ENCODE data around the gene SLC1A3.
"Not testable (repeated sequence)": the region's sequence is repeated elsewhere in the genome, so short reads cannot be mapped to it uniquely, and the experiment has no call there.

The SLC1A3 gene

DNA sequence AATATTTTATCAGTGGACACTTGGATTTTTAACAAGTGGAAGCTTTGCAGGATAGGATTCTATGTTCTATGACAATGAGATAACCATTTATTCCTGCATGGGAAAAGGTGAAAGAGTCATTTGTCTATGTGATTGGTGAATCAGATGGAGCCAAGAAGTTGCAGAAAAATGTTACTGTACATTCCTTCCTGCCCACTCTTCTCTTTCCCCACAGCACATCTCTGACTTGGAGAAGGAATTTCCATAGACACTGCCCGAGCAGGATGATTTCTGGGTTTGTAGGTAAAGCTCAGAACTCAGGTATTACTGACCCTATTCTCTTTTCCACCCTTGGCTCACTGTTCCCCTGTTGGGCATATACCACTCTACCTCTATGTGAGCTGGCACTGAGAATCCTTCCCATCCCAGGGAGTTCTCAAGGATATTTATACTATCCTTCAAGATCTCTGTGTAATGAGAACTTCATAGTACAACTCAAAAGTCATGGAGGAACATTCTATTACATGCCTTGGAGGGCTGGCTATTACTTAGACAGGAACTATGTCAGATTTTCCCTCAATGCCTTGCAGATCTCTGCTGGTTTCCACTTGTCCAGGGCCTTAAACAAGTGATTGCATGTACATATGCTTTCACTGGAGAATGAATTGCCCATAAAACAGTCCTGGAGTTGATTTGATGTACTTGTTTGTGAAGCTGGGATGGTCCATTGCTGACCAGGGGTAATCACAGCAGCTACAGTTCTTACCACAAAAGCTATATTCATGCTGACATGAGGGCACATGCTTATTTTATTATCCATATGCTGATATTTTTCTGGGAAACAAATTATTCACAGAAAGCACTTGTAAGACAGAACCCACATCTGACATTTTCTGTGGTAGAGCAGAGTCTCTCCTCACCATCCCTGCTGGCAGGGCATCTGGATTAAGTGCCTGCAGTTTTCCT is 24.1 kb downstream of the SLC1A3 start:
- DNase-seq (ENCODE audit: low spot score): no peak

GRCh38 chr5:36631154-36631553 is 24.7 kb downstream of the SLC1A3 start:
- DNase-seq (ENCODE audit: low spot score): no peak

- DNase-seq (ENCODE audit: low spot score): no peak
Observed at GRCh38 chr5:36631620-36632362, 25.4 kb downstream of the SLC1A3 start.

GRCh38 chr5:36632363-36632664 is 25.9 kb downstream of the SLC1A3 start:
- DNase-seq (ENCODE audit: low spot score): no peak

- DNase-seq (ENCODE audit: low spot score): no peak
Observed at GRCh38 chr5:36635721-36636390, 29.4 kb downstream of the SLC1A3 start.

- no peak for DNase-seq (ENCODE audit: low spot score)
Observed at GRCh38 chr5:36637101-36637500, 30.7 kb downstream of the SLC1A3 start.

- no peak for DNase-seq (ENCODE audit: low spot score)
Observed at GRCh38 chr5:36637516-36637915, 31.1 kb downstream of the SLC1A3 start.

DNA sequence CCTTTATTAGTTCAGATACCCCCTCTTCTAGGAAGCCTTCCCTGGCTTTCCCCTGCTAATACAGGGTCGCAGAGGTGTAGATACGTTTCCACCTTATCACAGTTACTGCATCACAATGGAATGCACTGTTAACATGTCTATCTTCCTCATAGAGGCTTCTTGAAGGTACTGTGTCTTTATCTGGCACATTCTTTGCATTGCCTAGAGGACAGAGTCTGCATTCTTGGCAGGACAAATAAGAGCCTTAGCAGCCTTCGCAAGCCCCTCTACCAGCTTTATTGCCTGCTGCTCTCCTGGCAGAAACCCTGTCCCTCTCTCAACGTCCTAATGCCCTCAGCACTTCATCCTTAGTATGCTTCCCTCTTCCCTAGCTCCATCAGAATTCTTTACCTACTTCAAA is 31.6 kb downstream of the SLC1A3 start:
- DNase-seq (ENCODE audit: low spot score): no peak

- no peak for DNase-seq (ENCODE audit: low spot score)
Observed at GRCh38 chr5:36640949-36641348, 34.5 kb downstream of the SLC1A3 start.

GRCh38 chr5:36641431-36641830 is 35.0 kb downstream of the SLC1A3 start:
- DNase-seq (ENCODE audit: low spot score): no peak

- no peak for DNase-seq (ENCODE audit: low spot score)
Observed at GRCh38 chr5:36642089-36642488, 35.7 kb downstream of the SLC1A3 start.

DNA sequence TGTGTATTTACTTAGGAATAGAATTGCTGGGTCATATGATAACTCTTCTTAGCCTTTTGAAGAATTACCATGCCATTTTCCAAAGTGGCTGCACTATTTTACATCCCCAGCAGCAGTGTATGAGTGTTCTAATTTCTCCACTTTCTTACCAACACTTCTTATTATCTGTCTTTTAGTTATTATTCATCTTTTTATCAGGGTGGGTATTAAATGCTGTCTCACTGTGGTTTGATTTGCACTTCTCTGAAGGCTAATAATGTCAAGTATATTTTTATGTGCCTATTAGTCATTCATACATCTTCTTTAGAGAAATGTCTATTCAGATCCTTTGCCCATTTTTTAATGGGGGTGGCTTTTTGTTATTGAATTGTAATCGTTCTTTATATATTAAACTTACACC is 36.8 kb downstream of the SLC1A3 start:
- no peak for DNase-seq (ENCODE audit: low spot score)

GRCh38 chr5:36643841-36644240 is 37.4 kb downstream of the SLC1A3 start:
- not testable (repeated sequence) for DNase-seq (ENCODE audit: low spot score)

GRCh38 chr5:36644727-36645126 is 38.3 kb downstream of the SLC1A3 start:
- no peak for DNase-seq (ENCODE audit: low spot score)

DNA sequence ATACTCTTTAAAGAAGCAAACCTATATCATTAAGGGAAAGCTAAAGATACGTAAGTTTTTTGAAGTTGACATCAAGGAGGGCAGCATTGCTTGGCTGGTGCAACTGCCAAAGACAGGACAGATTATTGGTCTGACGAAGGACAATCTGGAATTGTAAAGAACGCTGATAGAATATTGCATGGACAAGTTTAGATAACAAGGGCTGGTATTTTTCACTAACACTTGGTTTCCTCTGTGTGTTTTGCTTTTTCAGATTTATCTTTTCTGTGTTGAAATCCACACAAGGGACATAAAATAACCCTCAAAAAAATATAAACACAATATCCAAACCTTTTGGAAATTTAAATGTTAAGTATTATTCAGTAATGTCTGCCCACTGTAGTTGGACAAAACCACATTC is 39.7 kb downstream of the SLC1A3 start:
- no peak for DNase-seq (ENCODE audit: low spot score)

- no peak for DNase-seq (ENCODE audit: low spot score)
Observed at GRCh38 chr5:36646507-36647023, 40.2 kb downstream of the SLC1A3 start.

- no peak for DNase-seq (ENCODE audit: low spot score)
Observed at GRCh38 chr5:36647046-36647445, 40.6 kb downstream of the SLC1A3 start.

- DNase-seq (ENCODE audit: low spot score): no peak
Observed at GRCh38 chr5:36648426-36648825, 42.0 kb downstream of the SLC1A3 start.

DNA sequence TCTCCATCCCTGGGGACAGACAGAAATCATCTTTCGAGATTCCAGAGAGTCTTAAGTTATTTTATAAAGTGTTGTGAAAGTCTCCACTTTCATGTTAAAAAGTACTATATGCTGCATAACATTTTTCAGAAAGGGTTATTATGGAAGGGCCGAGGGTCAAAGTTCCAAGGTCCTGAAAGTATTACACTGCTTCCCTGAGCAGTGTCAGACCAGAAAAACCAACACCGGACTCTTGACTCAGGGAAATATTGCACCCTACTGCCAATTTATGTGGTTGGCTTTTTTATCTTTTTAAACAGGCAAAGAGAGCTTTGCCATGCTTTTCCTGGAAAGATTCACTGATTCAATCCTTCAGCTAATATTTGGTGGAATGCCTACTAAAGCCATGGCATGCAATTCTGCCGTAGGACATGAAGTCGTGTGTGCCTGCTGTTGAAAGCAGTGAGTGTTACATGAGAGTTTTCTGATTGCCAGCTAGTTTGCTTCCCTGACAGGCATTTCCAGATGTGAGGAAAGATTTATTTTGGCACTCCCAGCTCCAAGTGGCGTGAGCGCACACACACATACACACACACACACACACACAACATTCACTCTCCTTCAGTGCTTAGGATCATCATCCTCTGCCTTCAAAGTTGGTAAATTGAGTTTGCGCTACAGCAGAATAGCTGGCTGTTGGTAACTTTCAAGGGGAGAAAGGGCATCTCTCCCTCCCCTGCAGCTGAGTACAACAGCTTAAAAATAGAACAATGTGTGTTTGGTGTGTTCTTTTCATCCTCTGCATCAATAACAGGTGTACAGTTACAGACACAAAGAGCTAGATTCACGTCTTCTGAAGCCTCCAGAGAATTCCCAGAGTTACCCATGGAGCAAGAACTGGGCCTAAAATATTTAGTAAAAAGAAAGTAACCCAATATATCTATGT is 45.6 kb downstream of the SLC1A3 start:
- DNase-seq (ENCODE audit: low spot score): no peak

- DNase-seq (ENCODE audit: low spot score): no peak
Observed at GRCh38 chr5:36653044-36653705, 46.8 kb downstream of the SLC1A3 start.

GRCh38 chr5:36654564-36654963 is 48.2 kb downstream of the SLC1A3 start:
- DNase-seq (ENCODE audit: low spot score): no peak
